Adrenal gland (tissue), 12 donors: ENCODE data around the gene AIF1L. TPM values are rescaled to one million over a fixed set of nuclear protein-coding genes. Genes with fewer than 3 reads are reported as not detected.
"Not testable (repeated sequence)": the region's sequence is repeated elsewhere in the genome, so short reads cannot be mapped to it uniquely, and the experiment has no call there.

Experiments used
- DNase-seq, 7 donors: peaks; one replicate each; pipeline ENCODE4 v3.0.0-alpha.2; 2019 to 2020
- H3K27ac ChIP-seq, 5 donors: fragments of 200-600 bp; sonication (generic) in 4 of 5; 1 replicate in 3 of 5; 2 replicates in 2 of 5; pipeline versions ENCODE4 v1.5.1 to v1.8.0; 2016 to 2020; ENCODE audit warnings: mild to moderate bottlenecking in 1 of 5
- H3K27me3 ChIP-seq: fragments of 200-600 bp; 2 replicates; pipeline ENCODE4 v1.8.0; 2021
- H3K36me3 ChIP-seq, 2 donors: fragments of 200-600 bp; replicated peaks in 1 of 2; 1 replicate in 1 of 2; 2 replicates in 1 of 2; pipeline versions ENCODE4 v1.5.1 to v1.8.0; 2018 to 2022
- H3K4me1 ChIP-seq, 2 donors: fragments of 200-600 bp; replicated peaks in 1 of 2; 1 replicate in 1 of 2; 2 replicates in 1 of 2; pipeline versions ENCODE4 v1.5.1 to v1.8.0; 2018 to 2021
- H3K4me3 ChIP-seq, 4 donors: fragments of 200-600 bp; sonication (generic) in 3 of 4; one replicate each; pipeline ENCODE4 v1.5.1; 2016 to 2018
- H3K9me3 ChIP-seq, 3 donors: fragments of 200-600 bp; sonication (generic) in 1 of 3; replicated peaks in 1 of 3; 1 replicate in 2 of 3; 2 replicates in 1 of 3; pipeline versions ENCODE4 v1.5.1 to v1.8.0; 2016 to 2021
- CTCF ChIP-seq, 6 experiments: fragments of 450-650 bp in 4 of 6; fragments of 200-600 bp in 2 of 6; sonication (generic) in 1 of 6; IDR thresholded peaks; 1 replicate in 5 of 6; 2 replicates in 1 of 6; pipeline versions ENCODE4 v1.5.1 to v1.8.0; 2016 to 2021; ENCODE audit warnings: antibody characterized with exemption in 6 of 6, mild to moderate bottlenecking in 2 of 6, moderate library complexity in 1 of 6
- POLR2A ChIP-seq, 2 donors: fragments of 450-650 bp; IDR thresholded peaks; one replicate each; pipeline ENCODE4 v1.6.1; 2017; ENCODE audit warnings: antibody characterized with exemption in 2 of 2, mild to moderate bottlenecking in 2 of 2, moderate library complexity in 1 of 2
- WGBS, 4 donors: extraction: QIAGEN DNeasy Blood & Tissue Kit in 2 of 4; methylation state at CpG; one replicate each; pipeline versions ENCODE4 v1.1.5 to v1.1.7; 2013 to 2017; 5-methylcytosine and 5-hydroxymethylcytosine counted together
- intact Hi-C, 2 donors: fragments of 100-400 bp; cut with DNase I; formaldehyde crosslinking; loops; one replicate each; pipeline versions ENCODE4 v1.14.1 to v1.15.0; 2022 to 2023
- polyA plus RNA-seq, 3 donors: library from polyadenylated mRNA; stranded (reverse); fragments of 200-250 nt in 2 of 3; fragments of 350-450 nt in 1 of 3; fragmentation: Illumina TruSeq in 1 of 3; extraction: RNeasy Lipid Tissue Mini Kit (QIAGEN cat#74804) in 1 of 3; gene quantifications; one replicate each; pipeline ENCODE4 v1.2.3, GENCODE V29; 2013 to 2014
- total RNA-seq, 9 donors: library from RNA; depleted of rRNA in 4 of 9; stranded (reverse); fragments of >200 nt in 4 of 9; fragments of 120-200 nt in 1 of 9; fragmentation: NEBNext Ultra II Directional in 1 of 9; extraction: Animal tissue kit (Norgen Biotek cat#: 25700) in 1 of 9; gene quantifications; one replicate each; pipeline versions ENCODE4 v1.1.0 to v1.2.4, GENCODE V29; 2013 to 2023
- donor health status: healthy with polysubstance abuse.
- donor health status: Bipolar disorder and iron deficiency.
- donor health status: DM: yes; HTN: yes; CAD: no.
- donor health status: DM: no; HTN: no; CAD: no.
- donor health status: DM: no; HTN: no; CAD: no.
- donor health status: DM: yes; HTN: yes; CAD: no.

The AIF1L gene
- total and polyA plus RNA-seq, 12 donors, result 2.1 to 19.2 (median 5.7) TPM

GRCh38 chr9:131149688-131150053 lies 53.3 kb downstream of the AIF1L start:
- 67 to 75% (median 71%) methylated on average over 5 of the region's 5 CpGs for WGBS, 4 donors
- H3K9me3 ChIP-seq, result no peaks in the 10 kb centered on the region
- no peak for TF ChIP-seq POLR2A (IDR thresholded peaks at IDR 0.05)
- TF ChIP-seq CTCF (IDR thresholded peaks at IDR 0.05), result no peak
- H3K4me1 ChIP-seq, result no peaks in the 10 kb centered on the region
- no peak overlapping the region for H3K4me3 ChIP-seq
- H3K27ac ChIP-seq, result no peak overlapping the region
- peaks cover 0 to 97% of the 10 kb centered on the region in 2 donors for H3K36me3 ChIP-seq
- H3K27me3 ChIP-seq, result no peaks in the 10 kb centered on the region
- no peak for DNase-seq
- intact Hi-C loops, result no loop called here

GRCh38 chr9:131153595-131153994 lies 57.3 kb downstream of the AIF1L start:
- WGBS, 4 donors, result 86 to 95% (median 92%) methylated on average over 4 of the region's 4 CpGs
- Histone ChIP-seq H3K9me3 (no peaks in the 10 kb centered on the region), H3K4me1 (no peaks in the 10 kb centered on the region), H3K4me3 (no peak overlapping the region), H3K27ac (no peak overlapping the region), H3K36me3 (peaks cover 0 to 71% of the 10 kb centered on the region in 2 donors), H3K27me3 (no peaks in the 10 kb centered on the region)
- TF ChIP-seq POLR2A (IDR thresholded peaks at IDR 0.05) (no peak), CTCF (IDR thresholded peaks at IDR 0.05) (no peak)
- DNase-seq, result no peak
- intact Hi-C loops, result no loop called here

GRCh38 chr9:131158673-131159072 lies 62.3 kb downstream of the AIF1L start:
- H3K4me3 ChIP-seq, intact Hi-C loops, H3K27ac ChIP-seq, H3K4me1 ChIP-seq, H3K27me3 ChIP-seq, H3K9me3 ChIP-seq, DNase-seq: not testable (repeated sequence)
- WGBS, 4 donors, result 76 to 100% (median 88%) methylated on average over 1 of the region's 1 CpG
- H3K36me3 ChIP-seq, result peaks cover 0 to 64% of the 10 kb centered on the region in 2 donors

GRCh38 chr9:131160416-131161112 lies 64.2 kb downstream of the AIF1L start:
- H3K27ac ChIP-seq, result no peak overlapping the region
- WGBS, 4 donors, result 92 to 100% (median 93%) methylated on average over 1 of the region's 1 CpG
- H3K27me3 ChIP-seq, result no peaks in the 10 kb centered on the region
- no peak for DNase-seq
- H3K4me1 ChIP-seq, result no peaks in the 10 kb centered on the region
- no peak overlapping the region for H3K4me3 ChIP-seq
- H3K9me3 ChIP-seq, result no peaks in the 10 kb centered on the region
- TF ChIP-seq CTCF (IDR thresholded peaks at IDR 0.05) (no peak), POLR2A (IDR thresholded peaks at IDR 0.05) (no peak)
- intact Hi-C loops, result no loop called here
- peaks cover 0 to 70% of the 10 kb centered on the region in 2 donors for H3K36me3 ChIP-seq

GRCh38 chr9:131161585-131161984 lies 65.3 kb downstream of the AIF1L start:
- intact Hi-C loops, result no loop called here
- no peaks in the 10 kb centered on the region for H3K4me1 ChIP-seq
- whole genome bisulfite sequencing, 4 donors, result 89 to 93% (median 91%) methylated on average over 6 of the region's 6 CpGs
- no peak overlapping the region for H3K27ac ChIP-seq
- peaks cover 0 to 74% of the 10 kb centered on the region in 2 donors for H3K36me3 ChIP-seq
- TF ChIP-seq POLR2A (IDR thresholded peaks at IDR 0.05) (no peak), CTCF (IDR thresholded peaks at IDR 0.05) (no peak)
- no peaks in the 10 kb centered on the region for H3K9me3 ChIP-seq
- DNase-seq, result no peak
- no peaks in the 10 kb centered on the region for H3K27me3 ChIP-seq
- H3K4me3 ChIP-seq, result no peak overlapping the region
